ENCODE results near the gene CPTP. TPM values are rescaled to one million over a fixed set of nuclear protein-coding genes. Genes with fewer than 3 reads are reported as not detected.

CPTP gene
- total RNA-seq, 6 experiments from 2014 or later = 24.6 to 31.5 (median 26.6) TPM

GRCh38 chr1:1298861-1299685, 25.5 kb upstream of the CPTP start:
- DNase-seq = no peak
- Mint-ChIP-seq H3K9me3 (no peaks in the 10 kb centered on the region), H3K4me3 (no peak overlapping the region), H3K4me1 (ENCODE audit: low read depth) (no peaks in the 10 kb centered on the region), H3K27ac (no peak overlapping the region), H3K27me3 (ENCODE audit: insufficient read depth) (peaks cover 2% of the 10 kb centered on the region; the same call in 1 of the 2 replicates), H3K36me3 (ENCODE audit: low read depth) (no peaks in the 10 kb centered on the region)
- no peak for TF ChIP-seq CTCF (IDR thresholded peaks at IDR 0.05)

GRCh38 chr1:1299686-1300351, 24.8 kb upstream of the CPTP start:
- no peaks in the 10 kb centered on the region for H3K9me3 Mint-ChIP-seq
- H3K4me1 Mint-ChIP-seq (ENCODE audit: low read depth) = peaks cover 5% of the 10 kb centered on the region
- peak; percentile 68 for TF ChIP-seq CTCF (IDR thresholded peaks at IDR 0.05)
- no peaks in the 10 kb centered on the region for H3K36me3 Mint-ChIP-seq (ENCODE audit: low read depth)
- H3K4me3 Mint-ChIP-seq = no peak overlapping the region
- H3K27ac Mint-ChIP-seq = no peak overlapping the region
- H3K27me3 Mint-ChIP-seq (ENCODE audit: insufficient read depth) = peaks cover 2% of the 10 kb centered on the region; the same call in 1 of the 2 replicates
- no peak for DNase-seq

DNA sequence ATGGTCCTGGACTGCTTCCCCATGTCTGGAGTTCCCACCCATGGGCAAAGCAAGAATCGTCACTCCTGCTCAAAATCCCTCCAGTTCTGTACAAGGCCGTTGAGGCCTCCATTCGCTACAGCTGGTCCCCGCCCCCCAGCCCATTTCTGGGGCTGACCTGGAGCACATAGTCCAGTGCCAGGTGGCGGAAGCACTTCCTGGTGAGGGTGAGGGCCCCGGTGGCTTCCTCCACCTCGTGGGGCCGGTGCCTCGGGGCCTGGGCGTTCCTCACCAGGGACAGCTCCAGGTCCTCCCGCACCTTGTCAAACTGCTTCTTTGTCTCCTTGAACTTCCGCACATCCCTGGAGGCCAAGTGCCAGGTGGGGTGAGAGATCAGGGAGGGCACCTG, 24.3 kb upstream of the CPTP start:
- TF ChIP-seq CTCF (IDR thresholded peaks at IDR 0.05) = peak; percentile 25; the same call in 1 of the 2 replicates
- H3K36me3 Mint-ChIP-seq (ENCODE audit: low read depth) = no peaks in the 10 kb centered on the region
- H3K4me1 Mint-ChIP-seq (ENCODE audit: low read depth) = peaks cover 10% of the 10 kb centered on the region
- H3K27ac Mint-ChIP-seq = no peak overlapping the region
- no peak overlapping the region for H3K4me3 Mint-ChIP-seq
- no peaks in the 10 kb centered on the region for H3K9me3 Mint-ChIP-seq
- H3K27me3 Mint-ChIP-seq (ENCODE audit: insufficient read depth) = peaks cover 2% of the 10 kb centered on the region; the same call in 1 of the 2 replicates
- no peak for DNase-seq

DNA sequence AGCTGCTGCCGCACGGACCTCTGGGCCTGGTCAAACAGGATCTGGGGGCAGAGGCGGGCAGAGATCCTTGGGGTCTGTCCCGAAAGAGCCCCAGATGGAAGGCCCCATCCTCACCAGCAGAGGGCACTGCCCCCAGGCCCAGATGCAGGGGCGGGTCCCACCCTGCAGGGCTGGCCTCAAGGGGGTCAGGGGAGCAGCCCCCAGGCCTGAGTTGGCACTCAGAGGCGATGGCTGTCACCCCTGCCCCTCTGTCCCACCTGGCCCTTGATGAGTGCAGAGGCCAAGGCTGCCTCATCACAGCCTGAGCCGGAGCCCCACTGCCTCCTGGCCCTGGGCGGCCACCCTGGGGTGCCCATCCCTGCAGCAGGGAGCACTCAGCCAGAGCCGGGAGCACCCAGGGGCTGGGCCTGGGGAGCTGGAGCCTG, 22.6 kb upstream of the CPTP start:
- Mint-ChIP-seq H3K4me3 (no peak overlapping the region), H3K27ac (no peak overlapping the region), H3K36me3 (ENCODE audit: low read depth) (no peaks in the 10 kb centered on the region), H3K27me3 (ENCODE audit: insufficient read depth) (peaks cover 3% of the 10 kb centered on the region), H3K4me1 (ENCODE audit: low read depth) (peaks cover 24% of the 10 kb centered on the region), H3K9me3 (no peaks in the 10 kb centered on the region)
- peak; percentile 77 for TF ChIP-seq CTCF (IDR thresholded peaks at IDR 0.05)
- no peak for DNase-seq

- H3K27me3 Mint-ChIP-seq (ENCODE audit: insufficient read depth) = peaks cover 3% of the 10 kb centered on the region
- H3K27ac Mint-ChIP-seq = no peak overlapping the region
- H3K9me3 Mint-ChIP-seq = no peaks in the 10 kb centered on the region
- DNase-seq = no peak
- H3K36me3 Mint-ChIP-seq (ENCODE audit: low read depth) = no peaks in the 10 kb centered on the region
- H3K4me3 Mint-ChIP-seq = no peak overlapping the region
- H3K4me1 Mint-ChIP-seq (ENCODE audit: low read depth) = peaks cover 26% of the 10 kb centered on the region
- TF ChIP-seq CTCF (IDR thresholded peaks at IDR 0.05) = no peak
Measured at GRCh38 chr1:1302951-1303509, 21.6 kb upstream of the CPTP start.

Data from HFFc6 (cell line).